Peyer's patch (tissue), 4 donors: Measurements from ENCODE around the gene TCF12.

ENCODE experiments used
- CTCF ChIP-seq, 6 experiments: fragments of 450-650 bp in 4 of 6; fragments of 200-600 bp in 2 of 6; sonication (generic) in 1 of 6; IDR thresholded peaks; one replicate each; pipeline ENCODE4 v1.5.1; 2017 to 2019; ENCODE audit warnings: antibody characterized with exemption in 6 of 6, mild to moderate bottlenecking in 3 of 6, moderate library complexity in 1 of 6
- POLR2A ChIP-seq, 2 donors: fragments of 450-650 bp; IDR thresholded peaks; one replicate each; pipeline ENCODE4 v1.5.1; 2017; ENCODE audit warnings: antibody characterized with exemption in 2 of 2, mild to moderate bottlenecking in 2 of 2, moderate library complexity in 2 of 2

GRCh38 chr15:56948764-56949101 lies 30.3 kb downstream of the TCF12 start:
- no peak for TF ChIP-seq POLR2A (IDR thresholded peaks at IDR 0.05)
- no peak for TF ChIP-seq CTCF (IDR thresholded peaks at IDR 0.05)
